Adrenal gland (tissue), 5 donors: Measurements from ENCODE around the gene MTUS2.

Experiments
- CTCF ChIP-seq, 6 experiments: fragments of 450-650 bp in 4 of 6; fragments of 200-600 bp in 2 of 6; sonication (generic) in 1 of 6; IDR thresholded peaks; 1 replicate in 5 of 6; 2 replicates in 1 of 6; pipeline versions ENCODE4 v1.5.1 to v1.8.0; 2016 to 2021; ENCODE audit warnings: antibody characterized with exemption in 6 of 6, mild to moderate bottlenecking in 2 of 6, moderate library complexity in 1 of 6
- POLR2A ChIP-seq, 2 donors: fragments of 450-650 bp; IDR thresholded peaks; one replicate each; pipeline ENCODE4 v1.6.1; 2017; ENCODE audit warnings: antibody characterized with exemption in 2 of 2, mild to moderate bottlenecking in 2 of 2, moderate library complexity in 1 of 2
- donor health status: DM: no; HTN: no; CAD: no.

- no peak for TF ChIP-seq POLR2A (IDR thresholded peaks at IDR 0.05)
- no peak for TF ChIP-seq CTCF (IDR thresholded peaks at IDR 0.05)
These were observed 709.6 kb downstream of the MTUS2 start for GRCh38 chr13:29529754-29530153.
